HG02970 (cell line): ENCODE data around the gene CST7.
"Not testable (repeated sequence)": the region's sequence is repeated elsewhere in the genome, so short reads cannot be mapped to it uniquely, and the experiment has no call there.

Experiments
- ATAC-seq: cut with Tn5 transposase; IDR thresholded peaks from one replicate; pipeline ENCODE4 v1.9.1; 2021; ENCODE audit warnings: mild to moderate bottlenecking, moderate library complexity, moderate number of reproducible peaks; ENCODE audit not compliant: unreplicated experiment, low FRiP score

Gene CST7

DNA sequence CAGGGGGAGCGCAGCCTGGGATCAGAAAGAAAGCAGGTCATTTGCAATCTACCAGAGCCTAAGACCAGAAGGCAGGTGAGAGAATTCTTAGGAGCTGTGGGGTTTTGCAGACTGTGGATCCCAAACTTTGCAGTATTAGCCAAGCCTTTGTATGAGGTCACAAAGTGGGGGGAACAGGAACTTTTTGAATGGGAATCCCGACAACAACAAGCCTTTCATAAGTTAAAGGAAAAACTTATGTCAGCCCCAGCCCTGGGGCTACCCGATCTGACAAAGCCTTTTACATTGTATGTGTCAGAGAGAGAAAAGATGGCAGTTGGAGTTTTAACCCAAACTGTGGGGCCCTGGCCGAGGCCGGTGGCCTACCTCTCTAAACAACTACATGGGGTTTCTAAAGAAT, 19.8 kb upstream of the CST7 start:
- not testable (repeated sequence) for ATAC-seq

DNA sequence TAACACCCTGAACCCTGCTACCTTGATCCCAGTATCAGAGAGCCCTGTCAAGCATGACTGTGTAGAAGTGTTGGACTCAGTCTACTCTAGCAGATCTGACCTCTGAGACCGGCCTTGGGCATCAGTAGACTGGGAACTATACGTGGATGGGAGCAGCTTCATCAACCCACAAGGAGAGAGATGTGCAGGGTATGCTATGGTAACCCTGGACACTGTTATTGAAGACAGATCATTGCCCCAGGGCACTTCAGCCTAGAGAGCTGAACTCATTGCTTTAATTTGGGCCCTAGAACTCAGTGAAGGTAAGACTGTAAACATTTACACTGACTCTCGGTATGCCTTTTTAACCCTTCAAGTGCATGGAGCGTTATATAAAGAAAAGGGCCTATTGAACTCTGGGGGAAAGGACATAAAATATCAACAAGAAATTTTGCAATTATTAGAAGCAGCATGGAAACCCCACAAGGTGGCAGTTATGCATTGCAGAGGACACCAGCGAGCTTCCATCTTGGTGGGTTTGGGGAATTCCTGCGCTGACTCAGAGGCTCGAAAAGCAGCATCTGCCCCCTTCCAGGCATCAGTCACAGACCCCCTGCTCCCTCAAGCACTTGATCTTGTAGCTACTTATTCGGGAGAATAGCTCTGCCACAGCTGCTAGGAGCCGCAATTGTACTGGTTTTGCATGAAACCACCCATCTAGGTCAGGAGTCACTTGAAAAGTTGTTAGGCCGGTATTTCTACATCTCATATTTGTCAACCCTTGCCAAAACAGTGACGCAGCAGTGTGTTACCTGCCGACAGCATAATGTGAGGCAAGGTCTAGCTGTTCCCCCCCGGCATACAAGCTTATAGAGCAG, 19.0 kb upstream of the CST7 start:
- ATAC-seq, result not testable (repeated sequence)

DNA sequence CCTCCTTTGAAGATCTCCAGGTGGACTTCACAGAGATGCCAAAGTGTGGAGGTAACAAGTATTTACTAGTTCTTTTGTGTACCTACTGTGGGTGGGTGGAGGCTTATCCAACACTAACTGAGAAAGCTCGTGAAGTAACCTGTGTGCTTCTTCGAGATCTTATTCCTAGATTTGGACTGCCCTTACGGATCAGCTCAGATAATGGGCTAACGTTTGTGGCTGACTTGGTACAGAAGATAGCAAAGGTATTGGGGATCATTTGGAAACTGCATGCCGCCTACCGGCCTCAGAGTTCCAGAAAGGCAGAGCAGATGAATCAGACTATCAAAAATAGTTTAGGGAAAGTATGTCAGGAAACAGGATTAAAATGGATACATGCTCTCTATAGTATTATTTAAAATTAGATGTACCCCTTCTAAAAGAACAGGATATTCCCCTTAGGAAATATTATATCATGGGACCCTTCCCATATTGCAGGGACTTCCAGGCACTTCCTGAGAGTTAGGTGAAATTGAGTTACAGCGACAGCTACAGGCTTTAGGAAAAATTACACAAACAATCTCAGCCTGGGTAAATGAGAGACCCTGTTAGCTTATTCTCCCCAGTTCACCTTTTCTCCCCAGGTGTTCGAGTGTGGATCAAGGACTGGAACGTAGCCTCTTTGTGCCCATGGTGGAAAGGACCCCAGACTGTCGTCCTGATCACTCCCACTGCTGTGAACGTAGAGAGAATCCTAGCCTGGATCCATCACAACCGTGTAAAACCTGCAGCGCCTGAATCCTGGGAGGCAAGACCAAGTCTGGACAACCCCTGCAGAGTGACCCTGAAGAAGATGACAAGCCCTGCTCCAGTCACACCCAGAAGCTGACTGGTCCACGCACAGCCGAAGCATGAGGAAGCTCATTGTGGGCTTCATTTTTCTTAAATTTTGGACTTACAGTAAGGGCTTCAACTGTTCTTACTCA, 18.1 kb upstream of the CST7 start:
- ATAC-seq, result not testable (repeated sequence)

DNA sequence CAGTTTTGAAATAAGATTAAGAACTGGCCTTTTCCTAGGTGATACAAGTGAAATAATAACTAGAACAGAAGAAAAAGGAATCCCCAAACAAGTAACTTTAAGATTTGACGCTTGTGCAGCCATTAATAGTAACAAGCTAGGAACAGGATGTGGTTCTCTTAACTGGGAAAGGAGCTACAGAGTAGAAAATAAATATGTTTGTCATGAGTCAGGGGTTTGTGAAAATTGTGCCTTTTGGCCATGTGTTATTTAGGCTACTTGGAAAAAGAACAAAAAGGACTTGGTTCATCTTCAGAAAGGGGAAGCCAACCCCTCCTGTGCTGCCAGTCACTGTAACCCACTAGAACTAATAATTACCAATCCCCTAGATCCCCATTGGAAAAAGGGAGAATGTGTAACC, 17.2 kb upstream of the CST7 start:
- not testable (repeated sequence) for ATAC-seq

DNA sequence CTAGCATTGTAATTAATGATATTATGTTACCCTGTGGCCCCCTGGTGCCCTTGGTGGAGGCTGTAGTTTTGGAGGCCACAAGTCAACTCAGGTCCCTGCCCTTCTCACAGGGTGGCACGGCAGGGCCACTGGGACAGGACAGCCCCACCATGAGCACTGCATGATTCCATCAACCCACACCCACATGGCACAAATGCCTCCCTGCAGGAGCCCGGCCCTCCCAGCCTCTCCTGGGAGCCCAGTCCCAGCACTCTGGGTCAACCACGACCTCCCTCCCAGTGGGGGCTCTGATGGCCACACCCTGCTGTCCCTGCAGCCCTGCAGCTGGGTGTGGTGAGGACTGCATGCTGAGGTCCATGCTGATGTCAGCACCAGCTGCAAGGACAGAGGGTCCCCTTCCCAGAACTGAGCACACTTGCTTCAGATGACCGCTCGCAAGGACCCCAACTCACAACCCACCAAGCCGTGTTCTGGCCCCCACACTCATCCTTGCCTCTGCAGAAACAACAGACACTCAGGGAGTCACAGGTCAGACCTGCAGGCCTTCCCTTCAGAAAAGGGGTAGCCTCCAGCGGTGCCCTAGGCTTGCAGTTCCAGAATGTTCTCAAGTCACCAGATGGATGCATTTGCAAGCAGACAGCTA, 15.7 kb upstream of the CST7 start:
- ATAC-seq, result no peak

DNA sequence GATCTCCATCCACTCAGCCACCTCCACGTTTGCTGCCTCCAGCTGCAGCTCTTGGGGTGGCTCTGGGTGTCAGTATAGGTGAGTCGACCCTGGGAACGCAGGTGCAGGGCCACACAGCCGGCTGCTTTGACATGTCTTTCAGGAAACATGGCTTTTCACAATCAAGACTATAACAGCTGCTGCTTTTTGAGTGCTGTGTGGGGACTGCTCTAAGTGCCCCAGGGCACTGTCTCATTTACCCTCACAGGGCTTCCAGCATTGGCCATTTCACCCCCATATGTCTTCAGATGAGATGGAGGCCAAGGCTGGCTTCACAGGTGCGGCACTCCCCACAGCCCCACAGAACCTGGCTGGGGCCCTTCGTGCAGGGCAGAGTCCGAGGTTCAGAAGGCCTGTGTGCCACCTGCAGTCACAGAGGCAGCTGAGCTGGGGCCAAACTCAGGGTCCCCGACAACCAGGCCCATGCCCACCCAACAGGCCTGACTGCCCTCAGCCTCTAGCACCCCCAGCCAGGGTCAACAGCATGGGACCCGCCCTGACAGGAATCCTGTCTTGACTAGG, 14.9 kb upstream of the CST7 start:
- ATAC-seq, result no peak

DNA sequence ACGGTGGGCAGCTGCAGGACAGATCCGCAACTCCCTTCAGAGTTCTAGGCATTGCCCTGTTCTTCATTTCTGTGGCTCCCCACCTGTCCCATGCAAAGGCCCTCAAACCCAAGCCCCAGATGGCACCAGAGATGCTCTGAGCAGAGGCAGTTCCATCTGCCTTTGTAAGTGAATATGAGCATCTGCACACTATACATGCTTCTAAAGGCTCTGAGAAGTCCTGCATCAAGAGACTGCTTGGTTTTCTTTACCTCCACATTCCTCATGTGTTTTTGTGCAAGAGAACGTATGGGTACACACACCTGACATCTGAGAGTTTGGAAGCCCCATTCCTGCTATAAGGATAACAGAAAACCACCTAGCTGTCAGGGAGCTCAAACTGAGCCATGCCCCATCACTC, 14.4 kb upstream of the CST7 start:
- no peak for ATAC-seq

DNA sequence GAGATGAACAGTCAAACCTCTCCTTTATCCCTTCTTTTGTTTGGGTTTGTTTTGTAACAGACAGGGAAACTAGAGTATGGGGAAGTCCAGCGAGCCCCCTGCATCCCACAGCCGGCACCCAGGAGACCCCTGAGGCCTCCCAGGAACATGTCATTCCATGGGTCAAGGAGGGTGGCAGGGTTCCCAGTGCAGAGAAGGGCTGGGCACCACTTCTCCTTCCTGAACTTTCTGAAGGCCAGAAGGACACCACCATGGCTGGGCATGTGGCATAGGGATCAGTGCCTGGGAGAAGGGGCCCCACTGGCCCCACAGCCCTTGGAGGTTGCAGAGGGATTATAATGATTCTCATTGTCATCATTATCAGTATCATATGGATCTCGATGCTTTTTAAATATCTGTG, 13.9 kb upstream of the CST7 start:
- no peak for ATAC-seq

DNA sequence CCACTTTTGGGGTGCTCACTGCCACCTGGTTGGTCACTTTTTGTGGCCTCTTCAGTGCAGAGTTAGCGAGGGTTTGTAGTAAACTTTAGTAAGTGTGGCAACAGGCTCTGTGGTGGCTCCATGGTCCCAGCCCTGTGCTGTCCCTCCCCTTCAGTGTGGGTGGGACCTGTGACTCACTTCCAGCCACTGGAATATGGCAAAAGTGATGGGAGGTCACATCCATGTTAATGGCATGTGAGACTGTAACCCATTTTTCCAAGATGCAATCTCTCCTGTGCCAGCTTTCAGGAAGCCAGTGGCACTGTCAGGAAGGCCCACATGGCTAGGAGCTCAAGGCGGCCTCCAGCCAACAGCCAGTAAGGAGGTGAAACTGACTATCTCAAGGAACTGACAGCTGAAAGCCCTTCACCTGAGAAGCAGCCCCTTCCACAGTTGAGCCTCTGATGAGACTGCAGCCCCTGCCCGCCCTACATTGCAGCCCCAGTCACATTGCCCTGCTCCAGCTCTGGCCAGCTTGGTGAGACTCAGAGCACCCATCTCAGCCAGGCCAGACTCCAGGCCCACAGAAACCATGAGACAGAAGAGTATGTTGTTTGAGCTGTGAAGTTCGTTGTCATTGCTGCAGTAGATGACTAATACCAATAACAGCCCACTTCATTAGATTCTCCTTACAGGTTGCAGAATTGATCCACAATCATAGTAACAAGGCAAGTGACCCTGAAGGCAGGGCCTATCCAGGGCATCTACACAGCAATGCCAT, 13.1 kb upstream of the CST7 start:
- ATAC-seq, result no peak

DNA sequence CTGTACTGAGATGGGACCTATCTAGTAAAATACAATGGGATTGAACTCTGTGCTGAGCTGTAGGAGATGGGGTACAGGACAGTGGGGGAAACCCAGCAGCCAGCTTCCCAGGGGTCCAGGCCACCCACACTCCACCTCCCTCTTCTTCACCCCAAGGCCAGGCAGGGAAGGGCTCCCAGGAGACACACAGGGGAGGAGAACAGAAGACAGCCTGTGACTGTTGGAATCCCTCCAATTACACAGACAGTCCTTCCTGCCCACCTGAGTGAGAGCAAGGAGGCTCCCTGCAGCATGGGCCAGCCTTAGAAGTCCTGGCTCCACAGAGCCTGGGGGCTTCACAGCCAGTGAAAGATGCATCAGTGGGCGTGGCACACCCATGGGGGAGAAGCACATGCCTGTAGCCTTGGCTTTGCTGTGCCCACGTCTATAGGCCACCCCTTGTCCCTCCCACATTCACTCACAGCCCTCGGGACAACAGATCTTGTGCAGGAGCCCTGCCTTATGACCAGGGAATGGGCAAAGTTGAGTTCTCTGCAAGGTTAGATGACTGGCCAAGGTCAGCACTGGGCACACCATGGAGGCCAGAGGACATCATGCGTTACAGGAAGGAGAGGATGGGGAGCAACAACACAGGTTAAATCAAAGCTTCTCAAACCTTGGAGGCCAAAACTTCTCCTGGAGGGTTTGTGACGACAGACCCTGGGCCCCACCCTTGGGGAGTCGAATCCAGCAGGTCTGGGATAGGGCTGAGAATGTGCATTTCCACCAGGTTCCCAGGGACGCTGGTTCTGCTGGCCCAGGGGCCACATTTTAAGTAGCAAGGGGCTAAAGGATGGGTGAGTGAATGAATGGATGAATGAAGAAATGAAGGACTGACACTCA, 12.3 kb upstream of the CST7 start:
- no peak for ATAC-seq

DNA sequence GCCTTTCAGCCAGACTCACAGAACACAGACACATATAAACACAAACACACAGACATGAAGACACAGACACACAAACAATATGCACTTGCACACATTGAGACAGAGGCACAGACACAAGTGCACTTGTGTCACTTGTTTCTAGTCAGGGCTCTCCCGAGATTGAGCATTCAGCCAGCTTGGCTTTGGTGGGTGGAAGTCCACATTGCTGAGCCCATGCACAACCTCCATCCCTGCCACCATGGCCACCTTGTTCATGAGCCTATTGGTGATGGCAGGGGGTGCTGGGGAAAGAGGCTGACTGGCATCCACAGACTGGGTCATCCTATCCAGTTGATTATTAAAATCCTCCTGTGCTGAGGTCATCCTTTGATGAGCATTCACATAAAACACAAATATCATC, 11.5 kb upstream of the CST7 start:
- ATAC-seq, result no peak

DNA sequence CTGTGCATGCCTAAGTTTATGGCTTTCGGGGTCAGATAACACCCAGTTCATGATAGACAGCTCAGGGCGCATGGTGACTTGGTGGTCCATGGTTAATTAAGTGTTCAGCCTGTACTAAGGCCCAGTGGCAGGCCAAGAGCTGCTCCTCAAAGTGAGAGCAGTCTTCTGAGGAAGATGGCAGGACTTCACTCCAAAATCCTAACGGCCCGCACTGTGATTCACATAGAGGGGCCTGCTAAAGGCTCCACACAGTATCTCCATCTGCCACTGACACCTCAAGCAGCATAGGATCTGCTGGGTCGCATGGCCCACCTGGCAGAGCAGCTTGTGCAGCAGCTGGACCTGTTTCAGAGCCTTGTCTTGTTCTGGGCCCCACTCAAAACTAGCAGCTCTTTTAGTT, 10.6 kb upstream of the CST7 start:
- no peak for ATAC-seq

DNA sequence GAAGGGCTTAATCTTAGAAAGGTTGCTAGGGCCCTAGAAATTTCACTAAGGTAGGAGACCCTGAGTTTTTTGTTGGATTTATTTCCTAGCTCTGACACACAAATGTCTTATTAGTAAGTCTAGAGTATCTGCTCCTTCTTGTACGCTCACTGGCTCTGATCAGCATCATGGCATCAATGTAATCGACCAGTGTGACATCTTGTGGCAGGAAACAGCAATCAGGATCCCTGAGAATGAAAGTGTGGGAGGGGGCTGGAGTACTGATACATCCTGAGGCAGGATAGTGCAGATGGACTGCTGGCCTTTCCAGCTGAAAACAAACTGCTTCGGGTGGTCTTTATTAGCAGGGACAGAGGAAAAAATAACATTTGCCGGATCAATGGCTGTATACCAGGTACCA, 10.0 kb upstream of the CST7 start:
- ATAC-seq, result no peak

DNA sequence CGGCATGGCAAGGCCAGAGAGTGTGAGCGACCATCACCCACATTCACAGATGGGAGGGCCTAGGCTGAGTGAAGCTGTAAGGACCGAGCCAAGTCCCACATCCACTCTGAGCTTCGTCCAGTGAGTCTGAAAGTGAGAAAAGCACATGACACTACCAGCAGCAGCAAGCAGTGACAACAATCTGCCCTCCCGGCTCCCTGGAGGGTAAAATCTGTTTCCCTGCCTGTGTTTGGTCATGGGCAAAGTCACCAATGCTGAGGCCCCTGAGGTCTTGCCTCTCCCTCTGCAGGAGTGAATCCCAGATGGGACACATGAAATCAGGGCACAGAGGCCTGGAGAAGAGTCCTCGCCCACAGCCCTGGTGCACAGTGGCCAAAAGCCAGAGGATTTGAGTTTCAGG, 6.4 kb upstream of the CST7 start:
- no peak for ATAC-seq

DNA sequence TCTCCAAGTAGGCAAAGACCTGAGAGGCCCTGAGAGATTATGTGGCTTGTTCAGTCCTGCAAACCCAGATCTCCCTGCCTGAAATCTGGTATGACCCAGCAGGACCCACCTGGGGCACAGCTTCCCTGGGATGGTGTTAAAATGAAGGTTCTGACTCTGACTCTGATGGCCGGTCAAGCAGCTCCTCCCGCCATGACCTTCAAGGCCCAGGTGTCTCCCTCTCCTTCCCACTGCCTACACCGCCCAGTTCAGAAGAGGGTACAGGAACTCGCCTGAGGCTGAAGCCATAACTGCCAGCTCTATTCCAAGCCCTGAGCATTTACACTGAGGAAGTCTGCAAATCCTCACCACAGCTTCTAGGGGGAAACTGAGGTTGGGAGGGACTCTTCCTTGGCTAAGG, 5.9 kb upstream of the CST7 start:
- no peak for ATAC-seq

DNA sequence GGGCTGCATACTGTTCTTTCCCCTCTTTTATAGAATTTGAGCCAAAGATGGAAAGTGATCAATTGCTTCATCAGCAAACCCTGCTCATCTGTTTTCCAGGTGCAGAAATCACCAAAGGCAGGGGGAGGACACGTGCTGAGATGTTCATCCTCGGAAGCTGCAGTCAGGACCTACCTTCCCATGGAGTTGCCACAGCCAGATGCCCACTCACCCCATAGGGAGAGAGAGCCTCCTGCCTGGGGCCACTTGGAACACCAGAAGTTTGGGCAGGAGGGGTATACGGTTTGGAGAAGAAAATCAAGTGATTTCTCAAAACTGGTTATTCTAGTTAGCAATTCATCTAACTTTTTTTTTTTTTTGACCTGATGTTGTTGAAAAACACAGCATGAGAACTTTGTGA, 5.3 kb upstream of the CST7 start:
- ATAC-seq, result no peak

DNA sequence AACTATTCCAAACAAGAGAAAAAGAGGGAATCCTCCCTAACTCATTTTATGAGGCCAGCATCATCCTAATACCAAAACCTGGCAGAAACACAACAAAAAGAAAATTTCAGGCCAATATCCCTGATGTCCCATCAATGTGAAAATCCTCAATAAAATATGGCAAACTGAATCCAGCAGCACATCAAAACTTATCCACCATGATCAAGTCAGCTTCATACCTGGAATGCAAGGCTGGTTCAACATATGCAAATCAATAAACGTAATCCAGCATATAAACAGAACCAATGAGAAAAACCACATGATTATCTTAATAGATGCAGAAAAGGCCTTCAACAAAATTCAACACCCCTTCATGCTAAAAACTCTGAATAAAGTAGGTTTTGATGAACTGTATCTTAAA, 2.7 kb upstream of the CST7 start:
- not testable (repeated sequence) for ATAC-seq

DNA sequence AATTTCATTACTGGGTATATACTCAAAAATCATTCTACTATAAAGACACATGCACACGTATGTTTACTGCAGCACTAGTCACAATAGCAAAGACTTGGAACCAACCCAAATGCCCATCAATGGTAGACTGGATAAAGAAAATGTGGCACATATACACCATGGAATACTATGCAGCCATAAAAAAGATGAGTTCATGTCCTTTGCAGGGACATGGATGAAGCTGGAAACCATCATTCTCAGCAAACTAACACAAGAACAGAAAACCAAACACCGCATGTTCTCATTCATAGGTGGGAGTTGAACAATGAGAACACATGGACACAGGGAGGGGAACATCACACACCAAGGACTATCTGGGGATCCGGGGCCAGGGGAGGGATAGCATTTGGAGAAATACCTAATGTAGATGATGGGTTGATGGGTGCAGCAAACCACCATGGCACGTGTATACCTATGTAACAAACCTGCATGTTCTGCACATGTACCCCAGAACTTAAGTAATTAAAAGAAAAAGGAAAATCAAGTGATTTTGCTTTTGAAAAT, 602 bp upstream of the CST7 start:
- ATAC-seq, result not testable (repeated sequence)

DNA sequence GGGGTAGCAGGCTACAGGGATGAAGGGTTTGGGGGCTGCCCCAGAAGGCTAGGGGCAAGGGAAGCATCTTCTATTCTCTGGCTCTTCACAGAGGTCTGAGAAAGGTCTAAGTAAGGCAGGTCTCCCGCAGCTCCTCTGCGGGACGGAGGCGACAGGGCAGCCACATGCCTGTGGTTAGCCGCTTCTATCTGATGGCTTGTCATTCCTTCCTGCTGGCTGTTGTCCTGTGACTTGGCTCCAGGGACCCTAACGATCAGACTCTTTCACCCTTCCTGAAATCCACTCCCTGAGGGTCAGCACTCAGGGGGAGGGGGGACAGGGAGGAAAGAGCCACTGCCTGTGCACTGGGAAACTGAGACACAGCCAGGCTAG, 673 bp downstream of the CST7 start:
- ATAC-seq, result no peak
